SK-N-MC (cell line): ENCODE measurements around the gene SMG7.

ENCODE experiments used
- EZH2 ChIP-seq: fragments of 200-600 bp; sonication (generic); IDR thresholded peaks from one replicate; pipeline ENCODE4 v1.6.1; 2017; ENCODE audit warnings: antibody characterized with exemption
- FOXP2 ChIP-seq: optimal IDR thresholded peaks from 2 replicates; pipeline ENCODE3; 2011; ENCODE audit warnings: mild to moderate bottlenecking, moderate library complexity; ENCODE audit not compliant: insufficient read depth; ENCODE audit errors: extremely low read length, control extremely low read depth
- POLR2AphosphoS5 ChIP-seq: IDR thresholded peaks from 2 replicates; pipeline ENCODE4 v1.6.1; 2012; ENCODE audit warnings: mild to moderate bottlenecking, low read depth, low read length, borderline replicate concordance

GRCh38 chr1:183498342-183498991 is 26.2 kb downstream of the SMG7 start:
- TF ChIP-seq EZH2 = no peak
- no peak for TF ChIP-seq POLR2AphosphoS5
- TF ChIP-seq FOXP2 = no peak
